Fibroblast of upper back skin (primary cell): Measurements from ENCODE around the gene GALNT2.
A peak's percentile ranks its signal among the peaks of the same experiment; 100 is the strongest.

Source experiments
- DNase-seq: peaks from one replicate; pipeline ENCODE4 v3.0.0-alpha.2; 2013

The GALNT2 gene

DNA sequence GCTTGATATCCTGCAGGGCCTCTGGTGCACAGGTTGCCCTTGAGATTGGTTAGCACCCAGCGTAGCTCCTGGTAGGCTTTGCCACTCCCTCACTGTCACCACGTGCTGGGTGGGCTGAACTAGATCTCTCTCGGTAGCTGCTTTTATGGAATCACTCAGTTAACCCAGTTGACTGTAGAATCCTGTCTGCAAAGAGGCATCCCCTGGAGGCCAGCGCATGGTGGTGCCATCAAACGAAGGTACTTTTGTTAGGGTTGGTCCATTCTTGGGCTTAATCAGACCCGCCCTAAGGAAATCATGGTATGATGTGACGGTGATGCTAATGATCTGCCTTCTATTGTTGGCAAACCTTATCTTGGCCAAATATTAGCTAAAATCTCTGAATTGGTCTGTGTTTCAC lies 153.4 kb downstream of the GALNT2 start:
- DNase-seq: no peak

DNA sequence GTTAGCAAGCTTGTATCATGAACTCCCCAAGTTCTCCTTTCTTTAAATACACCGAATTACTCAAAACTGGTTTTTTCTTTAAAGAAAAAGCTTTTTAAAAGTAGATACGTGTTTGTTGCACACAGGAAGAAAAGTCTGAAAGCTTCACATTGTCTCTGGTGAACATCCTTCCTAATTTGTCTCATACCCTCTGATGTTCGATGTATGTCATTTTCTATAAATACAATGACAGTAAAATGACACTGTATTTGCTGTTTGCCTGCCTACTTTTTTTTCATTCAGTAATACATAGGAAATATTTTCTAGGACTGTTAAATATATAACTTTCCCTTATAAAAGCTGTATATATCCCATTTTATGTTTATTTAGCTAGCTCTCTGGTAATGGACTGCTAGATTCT lies 153.9 kb downstream of the GALNT2 start:
- DNase-seq: no peak

DNA sequence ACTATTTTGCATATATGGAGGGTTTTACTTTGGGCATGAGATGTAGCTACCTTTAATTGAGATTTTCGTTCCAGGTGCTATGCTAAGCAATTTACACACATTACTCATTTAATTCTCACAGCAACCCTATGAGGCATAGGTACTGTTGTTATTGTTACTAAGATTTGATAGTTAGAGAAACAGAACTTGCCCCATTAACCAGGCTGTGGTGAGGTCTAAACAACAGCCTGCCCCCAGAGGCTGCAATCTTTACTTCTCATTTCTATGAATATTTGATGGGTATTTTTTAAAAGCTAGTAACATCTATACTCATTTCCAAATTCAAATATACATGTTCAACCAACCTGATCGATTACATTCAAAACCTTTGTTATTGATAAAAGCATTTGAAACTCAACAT lies 155.6 kb downstream of the GALNT2 start:
- DNase-seq: no peak

DNA sequence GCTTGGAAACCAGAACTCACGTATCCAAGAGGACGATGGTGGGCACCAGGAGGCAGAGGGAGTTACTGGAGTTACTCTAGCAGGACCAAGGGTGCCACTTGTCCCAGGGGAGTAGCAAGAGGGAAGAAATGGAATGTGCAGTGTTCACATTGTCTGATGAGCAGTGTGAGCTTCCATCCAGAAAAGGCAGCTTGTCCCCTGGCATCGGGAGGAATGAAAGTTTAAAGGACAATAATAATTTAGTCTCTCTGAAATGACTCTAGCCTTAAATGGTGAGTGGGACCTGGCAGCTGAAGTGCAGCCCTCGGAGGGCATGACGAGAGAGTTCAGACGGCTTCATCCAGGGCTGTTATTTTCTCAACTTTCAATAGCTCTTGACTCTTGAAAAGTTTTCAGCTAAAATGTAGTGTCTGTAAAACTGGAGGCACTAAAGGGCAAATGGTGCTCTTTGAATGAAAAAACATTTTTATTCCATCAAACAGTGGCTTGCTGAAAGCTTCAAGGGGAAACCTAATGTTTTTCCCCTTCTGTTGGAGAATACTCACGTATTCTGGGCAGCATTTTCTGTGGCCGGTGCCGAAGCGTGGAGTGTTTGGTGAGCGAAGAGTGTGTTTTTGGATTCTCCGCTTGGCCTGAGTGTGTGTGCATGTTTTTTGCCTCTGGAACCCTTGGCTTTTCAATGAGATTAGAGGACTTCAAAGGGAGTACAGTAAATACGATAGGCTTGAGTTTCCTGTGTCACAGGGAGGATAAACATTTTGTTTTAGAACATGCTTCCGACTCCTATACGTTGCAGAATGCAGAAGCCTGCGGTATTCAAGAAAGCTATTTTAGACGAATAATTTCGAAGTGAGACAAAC lies 157.3 kb downstream of the GALNT2 start:
- DNase-seq: no peak

DNA sequence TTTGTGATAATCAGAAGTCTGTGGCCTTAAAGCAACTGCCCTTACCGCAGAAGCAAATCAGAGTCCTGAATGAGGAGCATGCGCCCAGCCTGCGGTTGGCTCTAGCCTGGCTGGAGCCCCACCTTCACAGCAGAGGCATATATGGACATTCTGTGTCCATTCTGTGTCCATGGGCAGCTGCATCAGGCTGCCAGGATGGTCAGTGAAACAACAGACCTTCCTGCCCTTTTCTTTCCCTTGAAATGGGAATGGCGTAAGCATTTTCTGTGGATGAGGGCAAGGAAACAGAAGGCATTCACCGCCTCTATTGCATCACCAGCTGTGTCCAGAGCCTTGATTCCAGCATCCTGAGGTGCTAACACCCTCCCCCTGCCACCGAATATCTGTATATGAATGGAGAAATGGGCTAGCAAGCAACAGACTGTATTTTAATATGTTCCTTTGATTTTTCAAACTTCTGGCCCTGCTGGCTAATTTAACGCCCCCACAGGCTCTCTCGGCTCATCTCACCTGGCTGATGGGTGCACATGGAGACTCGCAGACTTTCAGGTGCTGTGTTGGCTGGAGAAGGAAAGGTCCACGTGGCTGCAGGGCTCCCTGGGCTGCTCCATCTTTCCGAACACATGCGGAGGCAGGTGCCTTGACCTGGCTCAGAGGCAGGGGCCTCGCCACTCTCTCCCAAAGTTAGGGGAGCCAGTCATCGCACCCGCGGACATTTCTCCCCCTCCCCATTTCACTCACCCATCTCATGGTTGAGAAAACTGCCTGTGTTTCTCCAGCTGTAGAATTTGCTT lies 159.2 kb downstream of the GALNT2 start:
- no peak for DNase-seq

DNA sequence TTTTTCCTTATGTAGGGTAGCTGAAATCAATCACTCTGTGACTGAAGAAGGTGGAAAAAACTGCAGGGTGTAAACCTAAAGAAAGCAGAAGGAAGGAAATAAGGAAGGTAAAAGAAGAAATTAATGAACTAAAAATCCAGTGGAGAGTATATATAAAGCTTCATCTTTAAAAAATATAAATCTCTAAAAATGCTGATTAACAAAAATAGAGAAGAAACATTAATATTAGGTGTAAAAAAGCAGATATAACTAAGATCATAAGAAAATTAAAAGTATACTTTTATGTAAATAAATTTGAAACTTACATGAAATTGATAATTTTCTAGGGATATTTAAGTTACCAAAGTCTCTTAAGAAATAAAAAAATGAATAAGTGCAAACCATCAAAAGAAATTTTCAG lies 159.8 kb downstream of the GALNT2 start:
- no peak for DNase-seq

DNA sequence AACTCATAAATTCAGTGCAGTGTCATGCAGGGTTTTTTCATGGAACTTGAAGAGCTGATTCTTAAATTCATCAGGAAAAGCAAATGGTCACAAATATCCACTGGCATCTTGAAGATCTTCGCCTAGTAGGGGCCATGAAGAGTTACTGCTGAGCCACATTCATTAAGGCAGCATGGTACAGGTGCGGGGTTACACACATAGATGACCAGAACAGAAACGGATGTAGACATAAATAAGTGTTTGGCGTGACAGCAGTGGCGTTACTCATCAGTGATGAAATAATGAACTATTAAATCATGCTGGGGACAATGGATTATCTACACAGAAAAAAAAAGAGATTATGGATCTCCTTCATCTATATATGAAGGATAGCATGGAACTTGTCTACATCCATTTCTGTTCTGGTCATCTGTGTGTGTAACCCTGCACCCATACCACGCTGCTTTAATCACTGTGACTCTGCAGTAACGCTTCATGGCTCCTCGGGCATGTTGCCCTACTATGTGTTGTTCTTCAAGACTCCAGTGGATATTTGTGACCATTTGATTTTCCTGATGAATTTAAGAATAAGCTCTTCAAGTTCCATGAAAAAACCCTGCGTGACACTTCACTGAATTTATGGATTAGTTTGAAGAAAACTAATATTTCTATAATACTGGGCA lies 161.3 kb downstream of the GALNT2 start:
- DNase-seq: no peak

DNA sequence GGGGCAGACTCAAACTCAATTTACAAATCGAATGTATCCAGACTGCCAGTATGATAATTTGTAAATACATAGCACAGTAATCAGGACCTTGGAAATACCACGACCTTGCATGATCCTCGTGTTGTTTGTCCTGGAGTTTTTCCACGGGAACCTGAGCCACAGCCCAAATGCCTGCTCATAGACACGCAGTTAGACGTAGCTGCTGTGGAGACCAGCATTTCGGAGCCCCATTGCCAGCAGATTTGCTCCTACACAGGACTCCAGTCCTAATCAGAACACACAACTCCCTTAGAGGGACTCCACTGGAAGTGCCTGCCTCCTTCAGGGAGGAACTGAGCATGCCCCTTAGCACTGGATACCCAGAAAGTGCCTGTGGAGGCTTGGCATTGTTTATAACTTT lies 163.2 kb downstream of the GALNT2 start:
- no peak for DNase-seq

DNA sequence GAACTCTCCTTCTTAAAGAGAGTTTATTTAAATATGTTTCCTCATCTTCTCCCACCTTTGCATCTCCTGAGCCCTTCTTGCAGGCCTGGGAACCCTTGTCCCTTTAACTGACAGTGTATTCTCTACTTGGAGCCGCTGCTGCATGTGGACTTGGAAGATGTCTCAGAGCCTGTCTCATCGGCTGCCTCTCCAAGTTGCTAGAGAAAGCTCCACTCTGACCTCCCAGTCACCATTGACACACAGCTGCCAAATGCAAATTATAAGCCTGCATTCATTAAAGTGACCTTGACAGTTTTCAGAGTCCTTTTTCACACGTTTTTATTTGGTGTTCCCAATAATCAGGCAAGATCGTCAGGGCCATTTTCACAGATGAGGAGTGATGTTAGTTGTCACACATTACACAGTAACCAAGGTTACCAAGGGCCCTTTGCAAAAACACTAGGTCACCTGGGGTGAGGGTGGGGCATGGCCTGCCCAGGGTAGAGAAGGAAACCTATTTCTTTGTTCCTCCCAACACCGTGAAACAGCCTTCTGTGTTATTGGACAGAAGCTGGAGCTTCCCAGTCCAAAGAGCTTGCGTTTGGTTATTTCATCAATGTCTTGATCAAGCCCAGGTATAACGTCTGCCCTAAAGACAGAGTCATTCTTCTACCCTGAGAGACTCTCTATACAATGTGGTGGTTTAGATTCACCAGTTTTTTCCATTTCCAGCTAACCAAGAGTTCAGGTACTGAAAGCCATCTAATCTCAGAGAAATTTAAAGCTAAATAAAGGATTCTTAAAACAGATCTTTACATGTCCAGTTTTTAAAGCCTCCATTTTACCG lies 164.1 kb downstream of the GALNT2 start:
- DNase-seq: no peak

DNA sequence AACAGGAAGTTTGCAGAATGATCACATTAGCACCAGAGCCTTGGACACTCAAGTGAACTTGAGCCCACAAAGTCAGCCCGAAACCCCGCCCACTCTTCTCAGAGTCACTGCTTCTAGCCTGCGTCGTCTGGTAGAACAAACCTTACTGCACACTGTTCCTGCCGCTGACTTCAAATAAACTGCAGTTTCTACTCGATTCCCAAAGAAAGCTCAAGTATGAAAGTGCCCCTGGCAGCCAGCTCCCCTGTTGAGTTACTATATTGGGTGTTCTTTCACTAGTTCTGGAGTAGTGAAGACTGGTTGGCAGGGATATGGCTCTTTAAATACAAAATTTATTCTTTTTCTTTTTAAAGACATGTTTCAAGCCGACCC lies 164.7 kb downstream of the GALNT2 start:
- DNase-seq: no peak

DNA sequence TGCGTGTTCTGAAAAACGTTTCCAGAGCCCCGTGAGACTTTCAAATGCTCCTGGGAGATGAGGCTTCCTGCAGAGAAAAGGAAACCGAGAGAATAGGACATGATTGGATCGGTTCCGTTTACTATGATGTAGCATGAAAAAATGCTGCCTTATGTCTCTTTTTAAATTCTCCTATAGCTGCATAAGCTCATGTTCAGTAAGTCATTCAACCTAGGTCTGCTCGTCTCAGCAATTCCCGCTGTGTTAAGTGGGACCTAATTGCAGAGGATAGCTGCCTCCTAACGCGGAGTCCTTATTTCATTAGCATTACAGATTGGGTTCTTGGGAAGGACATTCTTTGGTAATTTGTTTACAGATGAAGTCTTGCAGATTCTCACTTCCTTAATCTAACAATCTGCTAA lies 165.3 kb downstream of the GALNT2 start:
- no peak for DNase-seq

DNA sequence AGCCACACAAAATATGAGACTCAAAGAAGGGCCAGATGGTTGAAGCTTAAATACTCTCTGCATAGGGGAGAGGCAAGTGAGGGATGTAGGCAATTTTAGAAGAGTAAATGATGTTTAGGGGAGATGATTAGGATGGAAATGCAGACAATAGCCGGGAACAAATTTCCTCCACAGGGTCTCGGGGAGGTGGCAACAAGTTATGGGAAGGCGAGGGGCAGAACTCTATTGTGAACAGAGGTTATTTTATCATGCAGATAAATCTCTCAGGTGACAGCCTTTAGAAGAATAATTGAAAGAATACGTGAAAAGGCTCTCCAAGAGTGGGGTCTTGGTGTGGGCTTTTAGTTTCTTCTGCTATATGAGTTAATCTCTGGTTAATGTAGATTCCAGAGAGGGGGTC lies 166.7 kb downstream of the GALNT2 start:
- DNase-seq: no peak

DNA sequence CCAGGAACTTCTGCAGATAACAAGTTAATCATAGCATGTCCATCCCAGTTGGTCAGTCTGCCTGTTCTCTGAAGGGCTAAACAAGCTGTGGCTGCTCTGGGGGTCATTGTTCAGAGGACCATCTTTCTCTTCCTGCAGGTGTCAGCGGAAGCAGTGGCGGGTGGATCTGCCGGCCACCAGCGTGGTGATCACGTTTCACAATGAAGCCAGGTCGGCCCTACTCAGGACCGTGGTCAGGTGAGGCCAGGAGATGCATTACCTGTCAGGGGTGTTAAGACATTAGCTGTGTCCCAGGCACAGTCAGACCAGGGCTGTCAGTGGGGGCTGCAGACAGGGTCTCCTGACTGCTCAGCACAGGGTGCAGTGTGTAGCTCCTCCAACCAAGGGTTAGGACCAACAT lies 168.8 kb downstream of the GALNT2 start:
- DNase-seq: no peak

DNA sequence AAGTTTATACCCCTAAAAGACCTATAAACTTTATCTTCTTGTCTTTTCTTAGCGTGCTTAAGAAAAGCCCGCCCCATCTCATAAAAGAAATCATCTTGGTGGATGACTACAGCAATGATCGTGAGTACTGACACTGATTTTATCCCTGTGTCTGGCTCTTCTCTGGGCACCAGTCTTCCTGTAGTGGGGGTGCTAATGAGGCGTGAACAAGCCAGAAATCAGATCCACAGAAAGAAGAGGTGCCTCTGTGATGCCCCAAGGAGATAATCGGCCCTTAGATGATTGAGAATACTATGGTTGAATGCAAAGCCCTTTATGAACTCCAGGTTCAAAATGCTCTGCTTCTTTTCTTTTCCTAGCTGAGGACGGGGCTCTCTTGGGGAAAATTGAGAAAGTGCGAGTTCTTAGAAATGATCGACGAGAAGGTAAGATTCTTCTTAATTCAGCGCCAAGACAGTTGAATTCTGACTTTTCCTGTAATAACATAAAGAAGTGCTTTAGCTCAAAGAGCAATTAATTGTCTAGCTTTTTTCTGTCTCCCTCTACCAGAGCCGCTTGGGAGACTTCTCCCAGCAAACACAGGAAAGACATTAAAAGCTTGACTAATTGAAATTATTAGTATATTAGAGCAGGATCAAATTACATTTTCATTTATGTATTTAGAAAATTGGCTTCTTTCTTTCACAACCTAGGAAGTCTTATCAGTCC lies 169.4 kb downstream of the GALNT2 start:
- no peak for DNase-seq

DNA sequence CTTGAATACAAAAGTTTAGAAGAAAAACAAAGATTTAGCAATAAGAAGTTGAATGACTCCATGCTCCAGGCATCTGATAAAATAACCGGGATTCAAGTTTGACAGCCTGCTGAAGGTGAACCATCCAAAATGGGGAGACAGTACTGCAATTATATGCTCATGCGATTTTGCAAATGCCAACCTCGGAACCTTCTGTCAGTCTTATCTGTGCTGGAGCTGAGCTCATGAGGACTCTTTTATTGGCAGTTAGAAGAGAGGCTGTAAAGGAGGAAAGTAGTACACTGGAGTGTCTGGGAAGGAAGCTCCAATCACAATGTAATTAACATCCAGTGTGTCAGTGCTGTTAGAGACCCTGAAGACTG lies 170.0 kb downstream of the GALNT2 start:
- no peak for DNase-seq

DNA sequence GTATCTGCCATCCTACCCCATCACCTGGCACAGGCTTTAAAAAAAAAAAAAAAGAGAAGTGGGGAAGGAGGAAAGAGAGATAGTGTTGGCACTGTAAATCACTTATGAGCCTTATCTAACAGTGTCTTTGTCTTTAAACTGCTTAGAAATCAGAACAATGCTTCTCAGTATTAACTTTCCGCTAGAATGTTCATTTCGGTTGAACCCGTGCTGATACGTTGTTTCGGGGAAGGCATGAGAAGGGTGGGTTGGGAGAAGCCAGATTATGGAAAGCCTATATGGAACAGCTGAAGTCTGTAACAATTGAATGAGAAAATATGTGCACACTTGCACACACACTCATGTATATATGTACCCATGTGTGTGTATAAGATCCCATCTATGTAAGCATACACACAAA lies 170.8 kb downstream of the GALNT2 start:
- no peak for DNase-seq

DNA sequence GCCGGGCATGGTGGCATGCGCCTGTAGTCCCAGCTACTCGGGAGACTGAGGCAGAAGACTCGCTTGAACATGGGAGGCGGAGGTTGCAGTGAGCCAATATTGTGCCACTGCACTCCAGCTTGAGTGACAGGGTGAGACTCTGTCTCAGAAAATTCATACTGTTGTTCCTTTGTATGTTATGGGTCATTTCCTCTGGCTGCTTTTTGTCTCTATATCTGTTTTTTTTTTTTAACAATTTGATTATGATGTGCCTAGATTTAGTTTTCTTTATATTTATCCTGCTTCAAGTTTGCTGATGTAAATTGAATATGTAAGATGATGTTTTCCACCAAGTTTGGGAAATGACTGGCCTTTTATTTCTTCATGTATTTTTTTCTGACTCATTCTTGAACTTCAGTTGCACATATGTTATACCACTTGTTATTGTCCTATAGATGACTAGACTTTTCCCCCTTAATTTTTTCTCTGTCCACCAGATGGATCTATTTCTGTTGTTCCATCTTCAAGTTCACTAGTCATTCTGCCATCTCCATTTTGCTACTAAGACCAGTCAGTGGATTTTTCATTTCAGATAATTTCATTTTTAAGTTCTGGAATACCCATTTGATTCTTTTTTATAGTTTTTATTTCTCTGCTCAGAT lies 173.5 kb downstream of the GALNT2 start:
- no peak for DNase-seq

DNA sequence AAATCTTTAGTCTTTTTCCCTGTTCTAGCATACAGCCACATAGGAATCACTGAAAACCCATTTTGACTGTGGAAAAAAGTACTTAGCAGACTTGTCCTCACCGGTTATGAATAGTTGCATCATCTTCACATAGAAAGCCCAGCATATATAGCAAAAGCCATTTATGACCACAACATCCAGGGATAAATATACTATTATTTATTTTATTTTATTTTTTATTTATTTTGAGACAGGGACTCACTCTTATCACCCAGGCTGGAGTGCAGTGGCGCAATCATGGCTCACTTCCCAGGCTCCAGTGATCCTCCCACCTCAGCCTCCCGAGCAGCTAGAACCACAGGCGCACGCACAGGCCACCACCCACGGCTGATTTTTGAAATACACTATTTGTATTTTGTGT lies 175.3 kb downstream of the GALNT2 start:
- DNase-seq: no peak

DNA sequence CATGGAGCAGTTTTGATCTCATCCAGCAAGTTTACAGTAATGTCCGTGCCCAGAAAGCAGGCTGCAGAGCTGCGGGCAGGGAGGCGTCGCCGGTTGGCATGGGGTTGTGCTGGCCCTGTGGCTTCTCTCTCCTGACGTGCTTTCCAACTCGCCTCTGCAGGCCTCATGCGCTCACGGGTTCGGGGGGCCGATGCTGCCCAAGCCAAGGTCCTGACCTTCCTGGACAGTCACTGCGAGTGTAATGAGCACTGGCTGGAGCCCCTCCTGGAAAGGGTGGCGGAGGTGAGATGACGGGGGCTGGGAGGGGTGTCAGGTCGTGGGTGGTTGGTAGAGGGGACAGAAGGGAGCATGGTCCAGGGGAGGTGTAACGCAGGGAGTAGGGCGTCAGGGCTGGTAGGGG lies 176.1 kb downstream of the GALNT2 start:
- DNase-seq: no peak

DNA sequence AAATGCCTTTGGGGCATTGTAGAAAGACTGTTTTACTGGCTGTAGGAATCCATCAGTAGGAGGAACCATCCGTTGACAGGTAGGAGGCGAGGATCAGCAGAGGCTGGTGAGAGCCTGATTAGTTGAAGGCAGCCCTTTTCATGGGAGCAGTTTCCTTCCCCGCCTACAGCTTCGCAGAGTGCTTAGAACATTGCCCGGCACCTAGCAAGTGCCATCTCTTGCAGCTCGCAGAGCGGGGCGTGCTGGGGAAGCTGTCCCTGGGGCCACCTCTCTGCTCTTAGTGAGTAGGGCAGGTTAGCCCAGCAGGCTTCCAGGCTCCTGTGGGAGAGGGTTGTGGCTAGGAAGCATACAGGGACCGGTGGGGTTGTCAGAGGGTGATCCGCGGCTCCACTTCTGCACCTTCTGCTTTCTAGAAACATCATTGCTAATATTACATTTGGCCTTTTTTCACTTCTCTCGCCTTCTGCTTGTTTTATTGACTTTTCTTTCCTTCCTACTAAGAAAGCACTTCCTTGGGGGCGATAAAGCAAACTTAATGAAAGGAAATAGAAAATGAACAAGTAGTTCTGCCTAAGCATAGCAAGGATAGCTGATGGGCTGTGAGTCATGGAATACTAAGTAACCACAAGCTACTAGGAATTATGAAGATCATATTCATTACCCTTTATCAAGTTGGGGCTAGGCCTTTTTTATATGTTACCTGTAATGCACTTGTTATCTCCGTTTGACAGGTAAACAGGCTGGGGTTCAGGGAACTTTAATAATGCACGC lies 176.7 kb downstream of the GALNT2 start:
- peak; percentile 35 for DNase-seq

DNA sequence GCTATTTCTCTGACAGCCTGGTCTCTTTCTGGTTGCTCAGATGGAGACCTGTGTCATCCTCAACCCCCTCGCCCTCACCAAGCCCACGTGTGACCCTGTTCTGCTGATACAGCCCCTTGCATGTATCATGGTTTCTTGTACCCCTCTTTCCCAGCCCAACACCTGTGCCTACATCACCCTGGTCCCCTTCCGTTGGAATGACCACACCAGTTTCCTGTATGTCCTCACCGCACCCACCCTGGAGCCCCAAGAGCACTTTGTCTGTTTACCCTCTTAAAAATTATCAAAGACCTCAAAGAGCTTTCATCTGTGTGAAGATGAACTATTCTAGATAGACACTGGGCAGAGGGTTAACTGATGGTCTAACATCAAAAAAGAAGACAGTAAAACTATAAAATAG lies 179.5 kb downstream of the GALNT2 start:
- no peak for DNase-seq
